GM12891 (cell line): ENCODE measurements around the gene CAMKMT.

ENCODE experiments used
- DNase-seq: peaks from one replicate; pipeline ENCODE4 v3.0.0; 2011; ENCODE audit warnings: low spot score; ENCODE audit not compliant: insufficient read length
- FAIRE-seq: peaks from 2 replicates; lab custom pipeline; 2011; peaks lifted over from hg19 to GRCh38; lab: Jason Lieb, UNC
- PAX5 ChIP-seq: IDR thresholded peaks from 2 replicates; pipeline ENCODE4 v1.6.1; 2011; ENCODE audit warnings: low read length, moderate library complexity, mild to moderate bottlenecking; ENCODE audit not compliant: insufficient read depth, severe bottlenecking
- POLR2A ChIP-seq: IDR thresholded peaks from 2 replicates; pipeline ENCODE4 v1.6.1; 2011; ENCODE audit warnings: low read depth, low read length, control low read depth
- POLR2AphosphoS5 ChIP-seq: IDR thresholded peaks from 2 replicates; pipeline ENCODE4 v1.6.1; 2011; ENCODE audit warnings: low read depth, low read length, control low read depth
- POU2F2 ChIP-seq: IDR thresholded peaks from 2 replicates; pipeline ENCODE4 v1.6.1; 2011; ENCODE audit warnings: low read depth, mild to moderate bottlenecking, control low read depth, low read length, moderate library complexity
- SPI1 ChIP-seq: IDR thresholded peaks from 2 replicates; pipeline ENCODE4 v1.6.1; 2011; ENCODE audit warnings: low read depth, low read length, control low read depth
- TAF1 ChIP-seq: IDR thresholded peaks from 2 replicates; pipeline ENCODE4 v1.6.1; 2011; ENCODE audit warnings: low read depth, low read length, control low read depth

CAMKMT gene

DNA sequence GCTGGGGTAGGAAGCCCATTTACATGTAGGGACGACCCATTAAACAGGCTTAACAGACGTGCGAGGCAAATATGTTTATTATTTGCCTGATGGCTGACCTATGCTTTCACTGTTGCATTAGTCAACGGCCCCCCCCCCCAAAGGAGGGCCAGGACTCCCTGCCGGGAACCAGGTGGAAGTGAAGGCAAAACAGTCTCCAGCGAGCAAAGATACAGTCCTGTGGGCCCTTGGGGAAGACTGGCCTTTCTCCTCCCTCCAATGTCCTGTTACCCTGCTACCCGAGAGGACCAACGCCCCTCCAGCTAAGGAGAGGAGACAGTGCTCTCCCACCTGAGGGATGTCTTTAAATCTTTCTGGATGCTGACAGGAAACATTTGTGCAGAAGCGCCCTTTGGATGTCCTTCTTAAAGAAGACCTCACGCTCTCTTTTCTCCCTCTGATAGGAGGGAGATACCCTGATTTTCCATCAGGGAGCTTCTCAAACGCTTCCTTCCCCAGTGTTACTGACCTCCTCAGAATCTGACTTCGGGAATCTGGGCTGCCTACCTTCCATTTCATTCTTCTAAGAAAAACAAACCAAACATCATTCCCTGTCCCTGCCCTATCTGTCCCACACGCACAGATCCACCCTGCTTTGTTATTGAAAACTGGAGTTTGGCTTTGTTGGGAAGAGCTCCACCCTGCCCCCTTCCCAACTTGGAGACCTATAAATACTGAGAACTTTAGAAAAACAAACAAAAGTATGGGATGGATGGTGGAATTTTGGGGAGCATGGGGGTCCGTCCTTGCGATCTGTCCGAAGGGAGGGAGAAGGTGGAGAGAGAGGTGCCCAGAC, 443.9 kb downstream of the CAMKMT start:
- TF ChIP-seq POLR2AphosphoS5 (no peak), TAF1 (no peak), POLR2A (no peak), SPI1 (no peak), POU2F2 (no peak), PAX5 (no peak)
- DNase-seq = no peak

DNA sequence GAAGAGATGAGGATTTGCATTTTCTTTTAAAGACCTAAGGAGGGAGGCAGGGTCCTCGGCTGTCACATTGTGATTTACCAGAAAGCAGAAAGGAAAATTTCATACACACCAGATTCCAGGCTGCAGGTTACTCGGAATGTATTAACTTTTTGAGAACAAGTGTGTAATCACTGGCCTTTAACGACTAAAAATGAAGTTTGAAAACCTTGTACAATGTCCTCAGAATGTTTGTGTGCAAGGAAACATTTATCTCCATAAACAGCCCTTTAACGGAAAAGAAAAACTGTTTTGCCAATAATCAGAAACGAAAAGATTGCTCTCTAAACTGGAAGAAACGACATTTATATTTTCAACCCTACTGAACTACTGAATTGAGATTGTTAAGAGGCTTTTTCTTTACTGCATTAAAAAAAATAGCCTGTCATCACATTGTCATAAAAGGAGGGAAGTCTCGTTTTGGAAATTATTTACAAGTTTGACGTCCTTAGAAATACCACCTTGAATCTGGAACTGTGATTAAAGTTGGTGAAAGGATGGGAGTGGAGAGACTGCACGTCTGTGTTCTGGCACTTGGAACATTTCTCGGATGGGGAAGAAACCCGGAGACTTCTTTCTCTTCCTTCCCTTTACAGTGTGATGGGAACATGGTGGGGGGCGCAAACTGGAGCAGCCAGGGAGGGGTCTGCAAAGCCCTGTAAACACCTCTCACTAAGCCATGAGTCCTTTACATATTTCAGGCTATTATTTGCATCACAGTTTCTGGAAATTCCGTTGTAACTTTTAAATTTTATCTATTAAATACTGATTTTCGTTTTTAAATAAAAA, 445.7 kb downstream of the CAMKMT start:
- no peak for DNase-seq
- FAIRE-seq = peak; percentile 60
- TF ChIP-seq POU2F2 = no peak
- TF ChIP-seq SPI1 = no peak
- no peak for TF ChIP-seq POLR2AphosphoS5
- no peak for TF ChIP-seq POLR2A
- no peak for TF ChIP-seq TAF1

More for the DNA sequence above, 443.9 kb downstream of the CAMKMT start:
- FAIRE-seq = peak; percentile 64

DNA sequence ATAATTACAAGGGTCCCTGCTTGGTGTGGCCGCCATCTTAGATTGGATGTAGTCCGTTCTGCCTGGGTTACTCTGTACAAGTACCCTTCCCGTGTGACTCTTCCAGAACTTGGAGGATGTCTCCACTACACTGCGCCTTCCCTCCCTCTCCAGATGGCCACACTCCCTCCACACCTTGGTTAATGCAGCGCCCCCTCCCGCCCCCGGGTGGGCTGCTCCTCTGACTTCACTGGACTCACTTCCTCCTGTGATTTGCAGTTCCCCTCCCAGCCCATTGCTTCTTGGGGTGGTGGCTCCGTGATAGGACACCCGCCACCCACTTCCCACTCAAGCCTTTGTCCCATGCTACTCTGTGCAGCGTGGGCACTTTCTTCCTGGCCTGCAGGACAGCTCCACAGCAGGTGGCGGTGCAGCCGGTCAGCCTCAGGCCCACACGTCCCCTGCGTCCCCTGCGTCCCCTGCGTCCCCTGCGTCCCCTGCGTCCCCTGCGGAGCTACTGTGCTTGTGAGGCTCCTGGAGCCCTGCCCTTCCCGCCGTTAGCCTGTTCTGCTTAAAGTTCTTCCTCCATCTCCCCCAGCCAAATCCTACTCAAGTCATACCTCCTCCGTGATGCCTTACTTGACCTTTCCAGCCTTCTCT, 449.3 kb downstream of the CAMKMT start:
- FAIRE-seq (no peak), DNase-seq (no peak)
- TF ChIP-seq PAX5 (no peak), POLR2A (no peak), TAF1 (no peak), SPI1 (no peak), POLR2AphosphoS5 (no peak), POU2F2 (no peak)

DNA sequence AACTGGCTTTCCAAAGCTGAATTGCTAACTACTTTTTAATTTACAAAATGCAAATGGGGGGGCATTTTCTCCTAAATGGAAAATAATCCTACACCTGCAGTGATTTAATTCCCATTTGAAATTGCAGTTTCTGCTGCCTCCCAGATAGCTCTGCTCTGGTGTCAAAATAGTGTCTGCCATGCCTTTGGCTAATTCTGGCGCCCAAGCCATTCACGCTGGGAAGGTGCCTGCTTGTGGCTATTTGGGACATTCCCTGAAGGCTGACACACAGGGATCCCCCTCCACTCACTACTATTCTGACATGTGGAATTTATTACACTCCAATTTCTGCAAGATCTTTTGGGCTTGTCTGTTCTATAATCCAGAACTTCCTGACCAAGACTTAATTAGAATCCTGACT, 451.4 kb downstream of the CAMKMT start:
- TF ChIP-seq PAX5 (no peak), TAF1 (no peak), POLR2A (no peak), POU2F2 (no peak), SPI1 (no peak), POLR2AphosphoS5 (no peak)
- DNase-seq (no peak), FAIRE-seq (no peak)

DNA sequence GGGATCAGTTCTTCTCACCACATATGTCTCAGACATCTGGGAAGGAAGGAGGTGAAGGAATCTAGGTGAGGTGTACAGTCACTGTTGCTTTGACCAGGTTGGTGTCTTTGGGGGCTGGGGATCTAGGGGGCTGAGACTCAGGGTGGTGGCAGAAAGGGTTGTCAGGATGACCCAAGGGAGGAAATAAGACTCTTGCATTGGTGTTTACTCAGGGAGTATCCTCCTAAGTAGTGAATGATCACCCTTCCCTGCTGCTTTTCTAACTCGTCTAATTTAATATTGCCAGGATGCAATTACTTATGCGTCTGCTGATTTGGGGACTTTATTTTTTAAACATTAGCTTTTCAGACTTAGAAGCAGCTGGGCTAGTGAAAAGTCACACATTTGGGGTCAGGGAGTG, 451.9 kb downstream of the CAMKMT start:
- TF ChIP-seq SPI1 (no peak), PAX5 (no peak), POLR2AphosphoS5 (no peak), POLR2A (no peak), POU2F2 (no peak), TAF1 (no peak)
- FAIRE-seq (no peak), DNase-seq (no peak)

DNA sequence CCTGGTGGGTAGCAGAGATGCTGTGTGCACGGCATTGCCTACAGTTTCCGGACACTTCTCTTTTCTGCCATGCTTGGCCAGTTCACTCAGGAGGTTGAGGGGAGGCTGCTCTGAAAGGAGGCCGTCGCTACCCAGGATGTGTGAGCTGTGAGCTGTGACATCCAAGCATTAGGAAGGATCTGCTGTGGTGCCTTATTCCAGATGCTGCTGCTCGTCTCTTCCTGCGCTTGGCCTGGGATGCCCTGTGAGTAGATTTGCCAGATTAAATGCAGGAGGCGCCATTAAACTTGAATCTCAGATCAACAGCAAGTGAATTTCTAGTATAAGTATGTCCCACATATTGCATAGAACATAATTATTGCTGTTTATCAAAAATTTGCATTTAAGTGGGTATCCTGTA, 455.5 kb downstream of the CAMKMT start:
- TF ChIP-seq POLR2AphosphoS5 (no peak), POU2F2 (no peak), POLR2A (no peak), TAF1 (no peak), PAX5 (no peak), SPI1 (no peak)
- FAIRE-seq (no peak), DNase-seq (no peak)

DNA sequence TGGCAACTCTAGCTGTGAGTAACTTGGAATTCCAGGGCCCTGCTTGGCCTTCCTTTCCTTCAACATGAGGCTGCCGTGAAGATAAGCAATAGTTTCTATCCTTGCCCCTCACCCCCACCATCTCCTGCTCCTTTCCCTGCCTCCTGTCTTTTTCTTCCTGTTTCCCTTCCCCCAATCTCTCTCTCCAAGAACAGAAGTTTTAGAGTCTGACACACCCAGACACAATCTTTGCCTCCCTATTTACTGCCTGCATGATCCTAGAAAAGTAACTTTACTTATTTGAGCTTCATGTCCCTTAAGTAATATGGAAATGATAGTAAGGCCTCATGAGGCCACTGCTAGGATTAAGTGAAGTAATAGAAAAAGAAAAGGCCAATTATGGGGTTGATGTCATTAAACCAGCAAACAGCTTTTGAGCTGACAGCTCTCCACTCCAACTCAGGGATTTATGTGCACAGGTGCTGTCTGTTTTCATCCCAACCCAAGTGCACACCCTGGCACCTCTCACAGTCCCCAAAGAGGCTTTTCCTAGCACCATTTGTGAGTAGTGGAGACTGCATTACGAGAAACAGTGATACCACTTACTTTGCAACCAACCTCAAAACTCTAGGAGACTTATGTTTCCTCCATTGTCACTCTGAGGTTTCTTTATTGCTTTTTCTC, 456.1 kb downstream of the CAMKMT start:
- DNase-seq = no peak
- TF ChIP-seq TAF1 (no peak), POLR2AphosphoS5 (no peak), PAX5 (no peak)
- FAIRE-seq = no peak

DNA sequence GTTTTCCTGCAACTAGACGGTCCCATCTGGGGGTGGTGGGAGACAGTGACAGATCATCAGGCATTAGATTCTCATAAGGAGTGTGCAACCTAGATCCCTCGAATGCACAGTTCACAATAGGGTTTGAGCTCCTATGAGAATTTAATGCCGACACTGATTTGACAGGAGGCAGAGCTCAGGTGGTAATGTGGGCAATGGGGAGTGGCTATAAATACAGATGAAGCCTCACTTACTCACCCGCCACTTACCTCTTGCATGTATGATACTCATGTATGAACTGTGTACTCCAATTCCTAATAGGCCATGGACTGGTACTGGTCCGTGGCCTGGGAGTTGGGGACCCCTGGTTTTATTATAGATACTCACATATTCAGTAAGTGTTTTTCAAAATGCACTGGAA, 457.3 kb downstream of the CAMKMT start:
- DNase-seq (no peak), FAIRE-seq (no peak)
- no peak for TF ChIP-seq POLR2AphosphoS5
- no peak for TF ChIP-seq POU2F2
- no peak for TF ChIP-seq POLR2A
- TF ChIP-seq TAF1 = no peak
- TF ChIP-seq SPI1 = no peak
- TF ChIP-seq PAX5 = no peak

DNA sequence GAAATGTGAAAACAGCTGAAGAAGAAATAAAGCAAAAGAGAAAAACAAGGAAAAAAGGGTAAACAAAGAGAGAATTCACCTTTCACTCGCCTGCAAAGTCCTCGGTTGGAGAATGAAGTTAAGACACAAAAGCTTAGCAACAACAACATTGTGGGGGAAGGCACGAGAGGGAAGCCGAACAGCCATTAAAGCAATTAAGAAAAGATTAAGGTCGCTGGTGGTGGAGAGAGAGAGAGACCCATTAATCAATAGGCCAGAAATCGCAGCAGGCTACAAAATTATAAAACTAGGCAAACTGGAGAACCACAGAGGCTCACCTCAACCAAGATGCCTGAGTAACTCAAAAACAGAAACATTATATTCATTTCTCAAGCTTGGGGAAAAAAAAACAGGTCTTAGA, 459.8 kb downstream of the CAMKMT start:
- no peak for TF ChIP-seq POLR2A
- TF ChIP-seq POU2F2 = no peak
- TF ChIP-seq TAF1 = no peak
- TF ChIP-seq POLR2AphosphoS5 = no peak
- DNase-seq = no peak
- no peak for FAIRE-seq
